Measurements from ENCODE around the gene SLC30A5. TPM values are rescaled to one million over a fixed set of nuclear protein-coding genes. Genes with fewer than 3 reads are reported as not detected.

SLC30A5 gene
- total and polyA plus RNA-seq, 2 of the 13 experiments (the other 11 are each of a cell fraction or from before 2014, with no cell fraction given), result 46.0 to 53.6 TPM

- TF ChIP-seq YY1 (IDR thresholded peaks at IDR 0.05; ENCODE audit: insufficient read depth, insufficient replicate concordance, low read depth, low read length), result peak; percentile 53
- TF ChIP-seq ZFP37 (CRISPR knock-in tag; IDR thresholded peaks at IDR 0.05; ENCODE audit: borderline replicate concordance), result 0 out of 2 replicates have a peak, but pooled peaks have one; percentile 20
- no peak for TF ChIP-seq MAFG (CRISPR knock-in tag; IDR thresholded peaks at IDR 0.05)
- TF ChIP-seq ARID5B (CRISPR knock-in tag; IDR thresholded peaks at IDR 0.05), result 0 out of 2 replicates have a peak, but pooled peaks have one; percentile 54
- no peak for TF ChIP-seq ZNF75D (CRISPR knock-in tag; IDR thresholded peaks at IDR 0.05; ENCODE audit: borderline replicate concordance)
- no peak for TF ChIP-seq ATF4 (CRISPR knock-in tag; IDR thresholded peaks at IDR 0.05)
- peak; percentile 57; the same call in 1 of the 2 replicates for TF ChIP-seq KDM5B (CRISPR knock-in tag; IDR thresholded peaks at IDR 0.05; ENCODE audit: borderline replicate concordance)
- 0 out of 2 replicates have a peak, but pooled peaks have one; percentile 29 for TF ChIP-seq IRF1 (CRISPR knock-in tag; IDR thresholded peaks at IDR 0.05; ENCODE audit: low read depth)
- TF ChIP-seq ZNF343 (CRISPR knock-in tag; IDR thresholded peaks at IDR 0.05), result 0 out of 2 replicates have a peak, but pooled peaks have one; percentile 11
- TF ChIP-seq ZNF607 (CRISPR knock-in tag; IDR thresholded peaks at IDR 0.05; ENCODE audit: borderline replicate concordance), result peak; percentile 82; the same call in 1 of the 2 replicates
- TF ChIP-seq HCFC1 (IDR thresholded peaks at IDR 0.05; ENCODE audit: low read depth, low read length), result 0 out of 2 replicates have a peak, but pooled peaks have one; percentile 23
- 0 out of 2 replicates have a peak, but pooled peaks have one; percentile 59 for TF ChIP-seq ZNF235 (CRISPR knock-in tag; IDR thresholded peaks at IDR 0.05; ENCODE audit: borderline replicate concordance)
- TF ChIP-seq MEIS2 (CRISPR knock-in tag; IDR thresholded peaks at IDR 0.05), result peak; percentile 32; the same call in 1 of the 2 replicates
- TF ChIP-seq ZC3H13 (CRISPR knock-in tag; IDR thresholded peaks at IDR 0.05), result peak; percentile 84
- peak; percentile 81 for TF ChIP-seq ZNF280B (CRISPR knock-in tag; IDR thresholded peaks at IDR 0.05; ENCODE audit: borderline replicate concordance)
- TF ChIP-seq HNF1B (CRISPR knock-in tag; IDR thresholded peaks at IDR 0.05), result peak; percentile 48; the same call in 1 of the 2 replicates
- no peak for TF ChIP-seq EZH2 (conservative IDR thresholded peaks at IDR 0.05; ENCODE audit: low read depth, low read length)
- peak; percentile 80; the same call in 1 of the 2 replicates for TF ChIP-seq ZNF558 (CRISPR knock-in tag; IDR thresholded peaks at IDR 0.05; ENCODE audit: borderline replicate concordance)
These were observed 73.1 kb downstream of the SLC30A5 start, which contains the start of gene CCNB1 (continued) for GRCh38 chr5:69166686-69167492.
